GM18520 (cell line): ENCODE measurements around the gene HPCAL1.

Source experiments
- ATAC-seq: cut with Tn5 transposase; IDR thresholded peaks from one replicate; pipeline ENCODE4 v1.9.1; 2021; ENCODE audit not compliant: unreplicated experiment

HPCAL1 gene

GRCh38 chr2:10385501-10385900 is 82.8 kb downstream of the HPCAL1 start:
- ATAC-seq = no peak

GRCh38 chr2:10385933-10386773 is 83.4 kb downstream of the HPCAL1 start:
- no peak for ATAC-seq

GRCh38 chr2:10387033-10387432 is 84.3 kb downstream of the HPCAL1 start:
- ATAC-seq = no peak

- ATAC-seq = no peak
Observed at GRCh38 chr2:10388954-10389560, 86.4 kb downstream of the HPCAL1 start.

- ATAC-seq = no peak
Observed at GRCh38 chr2:10389573-10389972, 86.9 kb downstream of the HPCAL1 start.

- no peak for ATAC-seq
Observed at GRCh38 chr2:10390369-10390801, 87.7 kb downstream of the HPCAL1 start.

- no peak for ATAC-seq
Observed at GRCh38 chr2:10392100-10392499, 89.4 kb downstream of the HPCAL1 start.

- no peak for ATAC-seq
Observed at GRCh38 chr2:10392548-10392947, 89.8 kb downstream of the HPCAL1 start.

GRCh38 chr2:10392951-10393639 is 90.4 kb downstream of the HPCAL1 start:
- no peak for ATAC-seq

GRCh38 chr2:10393640-10393982 is 90.9 kb downstream of the HPCAL1 start:
- no peak for ATAC-seq

GRCh38 chr2:10395893-10396292 is 93.2 kb downstream of the HPCAL1 start:
- no peak for ATAC-seq

- no peak for ATAC-seq
Observed at GRCh38 chr2:10396464-10396863, 93.8 kb downstream of the HPCAL1 start.

- no peak for ATAC-seq
Observed at GRCh38 chr2:10397297-10397875, 94.7 kb downstream of the HPCAL1 start.

GRCh38 chr2:10397878-10398277 is 95.2 kb downstream of the HPCAL1 start:
- no peak for ATAC-seq

GRCh38 chr2:10398496-10398895 is 95.8 kb downstream of the HPCAL1 start:
- ATAC-seq = no peak

- ATAC-seq = no peak
Observed at GRCh38 chr2:10399358-10399757, 96.7 kb downstream of the HPCAL1 start.

GRCh38 chr2:10400002-10400401 is 97.3 kb downstream of the HPCAL1 start:
- ATAC-seq = no peak

- ATAC-seq = no peak
Observed at GRCh38 chr2:10400568-10400977, 97.9 kb downstream of the HPCAL1 start.

GRCh38 chr2:10400978-10401951 is 98.6 kb downstream of the HPCAL1 start:
- no peak for ATAC-seq

GRCh38 chr2:10402062-10402585 is 99.4 kb downstream of the HPCAL1 start:
- ATAC-seq = no peak
